HFFc6 (cell line): ENCODE measurements around the gene CD4. TPM values are rescaled to one million over a fixed set of nuclear protein-coding genes. Genes with fewer than 3 reads are reported as not detected.

ENCODE experiments used
- DNase-seq: peaks from one replicate; pipeline ENCODE4 v3.0.0-alpha.2; 2018
- H3K27ac Mint-ChIP-seq: 2 replicates; pipeline ENCODE4 v1.8.0; 2020; ENCODE audit warnings: mild to moderate bottlenecking, mixed read lengths
- H3K27me3 Mint-ChIP-seq: 2 replicates; pipeline ENCODE4 v1.8.0; 2021; ENCODE audit warnings: mild to moderate bottlenecking, moderate library complexity, mixed read lengths; ENCODE audit not compliant: insufficient read depth
- H3K36me3 Mint-ChIP-seq: 2 replicates; pipeline ENCODE4 v1.8.0; 2021; ENCODE audit warnings: low read depth, mixed read lengths
- H3K4me1 Mint-ChIP-seq: 2 replicates; pipeline ENCODE4 v1.8.0; 2020; ENCODE audit warnings: low read depth, mixed read lengths
- H3K4me3 Mint-ChIP-seq: 2 replicates; pipeline ENCODE4 v1.8.0; 2020; ENCODE audit warnings: mild to moderate bottlenecking, moderate library complexity, mixed read lengths
- H3K9me3 Mint-ChIP-seq: 2 replicates; pipeline ENCODE4 v1.8.0; 2020; ENCODE audit warnings: mild to moderate bottlenecking, mixed read lengths
- total RNA-seq, 6 experiments: library from RNA; stranded (reverse); fragmentation: NEBNext Ultra II Directional; extraction: Animal tissue kit (Norgen Biotek cat#: 25700); gene quantifications; 2 replicates in 1 of 6; 3 replicates in 5 of 6; pipeline ENCODE4 v1.2.3, GENCODE V29; 2021
- TF ChIP-seq, protein P1 (sequence below): fragments of 200-600 bp; sonication (generic); IDR thresholded peaks from 2 replicates; pipeline ENCODE4 v1.5.0; 2021; ENCODE audit warnings: antibody characterized with exemption, mild to moderate bottlenecking

The CD4 gene
- total RNA-seq, 6 experiments from 2014 or later: 0.11 to 0.25 (median 0.11) TPM; not detected in 3

DNA sequence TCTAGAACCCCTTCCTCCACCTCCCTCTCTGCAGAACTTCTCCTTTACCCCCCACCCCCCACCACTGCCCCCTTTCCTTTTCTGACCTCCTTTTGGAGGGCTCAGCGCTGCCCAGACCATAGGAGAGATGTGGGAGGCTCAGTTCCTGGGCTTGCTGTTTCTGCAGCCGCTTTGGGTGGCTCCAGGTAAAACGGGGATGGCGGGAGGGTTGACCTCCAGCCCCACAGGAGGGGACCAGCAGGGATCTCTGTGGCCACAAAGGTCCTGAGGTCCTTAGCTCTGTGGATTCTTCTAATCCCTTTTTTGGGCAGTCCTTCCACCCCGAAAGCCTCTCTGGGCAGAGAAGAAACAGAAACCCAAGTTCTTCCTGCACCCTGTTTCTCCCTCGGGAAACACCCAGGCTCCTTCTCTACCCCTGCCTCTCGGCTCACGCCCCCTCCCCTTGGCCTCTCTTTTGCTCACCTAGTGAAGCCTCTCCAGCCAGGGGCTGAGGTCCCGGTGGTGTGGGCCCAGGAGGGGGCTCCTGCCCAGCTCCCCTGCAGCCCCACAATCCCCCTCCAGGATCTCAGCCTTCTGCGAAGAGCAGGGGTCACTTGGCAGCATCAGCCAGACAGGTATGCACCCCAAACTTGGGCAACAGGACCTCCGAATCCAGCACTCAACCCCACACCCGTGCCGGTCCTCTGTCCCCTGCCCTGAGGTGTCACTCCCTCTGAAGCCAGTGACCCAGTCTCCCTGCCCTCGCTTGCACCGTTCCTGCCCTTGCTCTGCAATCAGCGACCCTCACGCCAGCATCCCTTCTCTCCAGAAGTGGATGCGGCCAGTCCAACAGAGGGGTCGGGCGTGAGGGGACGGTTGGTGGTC, 16.4 kb upstream of the CD4 start:
- TF ChIP-seq, protein P1, sequence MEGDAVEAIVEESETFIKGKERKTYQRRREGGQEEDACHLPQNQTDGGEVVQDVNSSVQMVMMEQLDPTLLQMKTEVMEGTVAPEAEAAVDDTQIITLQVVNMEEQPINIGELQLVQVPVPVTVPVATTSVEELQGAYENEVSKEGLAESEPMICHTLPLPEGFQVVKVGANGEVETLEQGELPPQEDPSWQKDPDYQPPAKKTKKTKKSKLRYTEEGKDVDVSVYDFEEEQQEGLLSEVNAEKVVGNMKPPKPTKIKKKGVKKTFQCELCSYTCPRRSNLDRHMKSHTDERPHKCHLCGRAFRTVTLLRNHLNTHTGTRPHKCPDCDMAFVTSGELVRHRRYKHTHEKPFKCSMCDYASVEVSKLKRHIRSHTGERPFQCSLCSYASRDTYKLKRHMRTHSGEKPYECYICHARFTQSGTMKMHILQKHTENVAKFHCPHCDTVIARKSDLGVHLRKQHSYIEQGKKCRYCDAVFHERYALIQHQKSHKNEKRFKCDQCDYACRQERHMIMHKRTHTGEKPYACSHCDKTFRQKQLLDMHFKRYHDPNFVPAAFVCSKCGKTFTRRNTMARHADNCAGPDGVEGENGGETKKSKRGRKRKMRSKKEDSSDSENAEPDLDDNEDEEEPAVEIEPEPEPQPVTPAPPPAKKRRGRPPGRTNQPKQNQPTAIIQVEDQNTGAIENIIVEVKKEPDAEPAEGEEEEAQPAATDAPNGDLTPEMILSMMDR: no peak
- H3K4me1 Mint-ChIP-seq: peaks cover 26% of the 10 kb centered on the region
- no peak for DNase-seq
- H3K9me3 Mint-ChIP-seq: no peaks in the 10 kb centered on the region
- no peak overlapping the region for H3K27ac Mint-ChIP-seq
- no peak overlapping the region for H3K4me3 Mint-ChIP-seq
- H3K36me3 Mint-ChIP-seq: no peaks in the 10 kb centered on the region; the same call in 1 of the 2 replicates
- peaks cover 12% of the 10 kb centered on the region for H3K27me3 Mint-ChIP-seq

DNA sequence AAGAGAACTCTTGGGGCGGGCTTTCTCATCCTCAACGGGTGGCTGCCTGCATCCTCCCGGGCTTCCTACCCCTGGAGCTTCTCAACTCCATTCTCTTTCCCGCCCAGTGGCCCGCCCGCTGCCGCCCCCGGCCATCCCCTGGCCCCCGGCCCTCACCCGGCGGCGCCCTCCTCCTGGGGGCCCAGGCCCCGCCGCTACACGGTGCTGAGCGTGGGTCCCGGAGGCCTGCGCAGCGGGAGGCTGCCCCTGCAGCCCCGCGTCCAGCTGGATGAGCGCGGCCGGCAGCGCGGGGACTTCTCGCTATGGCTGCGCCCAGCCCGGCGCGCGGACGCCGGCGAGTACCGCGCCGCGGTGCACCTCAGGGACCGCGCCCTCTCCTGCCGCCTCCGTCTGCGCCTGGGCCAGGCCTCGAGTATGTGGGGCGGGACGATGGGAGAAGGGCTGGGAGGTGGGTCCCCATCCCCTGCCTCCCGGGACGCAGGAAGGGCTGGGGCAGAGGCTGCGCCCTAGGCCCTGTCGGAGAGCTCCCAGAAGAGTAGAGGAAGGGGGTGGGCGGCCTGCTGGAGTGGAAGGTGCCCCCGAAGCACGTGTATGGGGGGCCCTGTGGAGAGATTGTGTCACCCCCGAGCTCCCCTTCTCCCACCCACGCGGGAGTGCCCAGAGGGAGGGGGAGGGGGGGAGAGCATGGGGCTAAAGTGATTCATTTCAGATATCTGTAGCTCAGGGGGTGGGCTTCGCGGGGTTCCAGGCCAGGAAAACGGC, 15.6 kb upstream of the CD4 start:
- Mint-ChIP-seq H3K4me3 (no peak overlapping the region), H3K27ac (no peak overlapping the region), H3K36me3 (no peaks in the 10 kb centered on the region), H3K27me3 (peaks cover 8% of the 10 kb centered on the region), H3K4me1 (peaks cover 26% of the 10 kb centered on the region), H3K9me3 (no peaks in the 10 kb centered on the region)
- no peak for DNase-seq
- TF ChIP-seq, protein P1: no peak

DNA sequence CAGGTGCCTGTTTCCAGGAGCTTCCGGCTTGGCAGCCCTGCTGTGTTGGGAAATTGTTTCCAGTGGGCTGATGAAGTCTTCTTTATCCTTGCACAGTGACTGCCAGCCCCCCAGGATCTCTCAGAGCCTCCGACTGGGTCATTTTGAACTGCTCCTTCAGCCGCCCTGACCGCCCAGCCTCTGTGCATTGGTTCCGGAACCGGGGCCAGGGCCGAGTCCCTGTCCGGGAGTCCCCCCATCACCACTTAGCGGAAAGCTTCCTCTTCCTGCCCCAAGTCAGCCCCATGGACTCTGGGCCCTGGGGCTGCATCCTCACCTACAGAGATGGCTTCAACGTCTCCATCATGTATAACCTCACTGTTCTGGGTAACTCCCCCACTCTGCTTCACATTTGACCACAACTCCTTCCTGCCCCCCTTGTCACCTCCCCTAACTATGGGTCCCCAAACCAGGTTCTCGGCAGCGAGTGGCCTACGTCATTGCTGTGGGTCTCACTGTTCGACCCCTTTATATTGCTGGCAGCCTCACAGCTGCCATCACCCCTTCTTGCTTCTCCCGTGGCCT, 14.7 kb upstream of the CD4 start:
- Mint-ChIP-seq H3K36me3 (no peaks in the 10 kb centered on the region), H3K9me3 (no peaks in the 10 kb centered on the region), H3K27ac (no peak overlapping the region), H3K4me3 (no peak overlapping the region), H3K4me1 (peaks cover 24% of the 10 kb centered on the region), H3K27me3 (peaks cover 8% of the 10 kb centered on the region)
- TF ChIP-seq, protein P1: no peak
- DNase-seq: no peak

DNA sequence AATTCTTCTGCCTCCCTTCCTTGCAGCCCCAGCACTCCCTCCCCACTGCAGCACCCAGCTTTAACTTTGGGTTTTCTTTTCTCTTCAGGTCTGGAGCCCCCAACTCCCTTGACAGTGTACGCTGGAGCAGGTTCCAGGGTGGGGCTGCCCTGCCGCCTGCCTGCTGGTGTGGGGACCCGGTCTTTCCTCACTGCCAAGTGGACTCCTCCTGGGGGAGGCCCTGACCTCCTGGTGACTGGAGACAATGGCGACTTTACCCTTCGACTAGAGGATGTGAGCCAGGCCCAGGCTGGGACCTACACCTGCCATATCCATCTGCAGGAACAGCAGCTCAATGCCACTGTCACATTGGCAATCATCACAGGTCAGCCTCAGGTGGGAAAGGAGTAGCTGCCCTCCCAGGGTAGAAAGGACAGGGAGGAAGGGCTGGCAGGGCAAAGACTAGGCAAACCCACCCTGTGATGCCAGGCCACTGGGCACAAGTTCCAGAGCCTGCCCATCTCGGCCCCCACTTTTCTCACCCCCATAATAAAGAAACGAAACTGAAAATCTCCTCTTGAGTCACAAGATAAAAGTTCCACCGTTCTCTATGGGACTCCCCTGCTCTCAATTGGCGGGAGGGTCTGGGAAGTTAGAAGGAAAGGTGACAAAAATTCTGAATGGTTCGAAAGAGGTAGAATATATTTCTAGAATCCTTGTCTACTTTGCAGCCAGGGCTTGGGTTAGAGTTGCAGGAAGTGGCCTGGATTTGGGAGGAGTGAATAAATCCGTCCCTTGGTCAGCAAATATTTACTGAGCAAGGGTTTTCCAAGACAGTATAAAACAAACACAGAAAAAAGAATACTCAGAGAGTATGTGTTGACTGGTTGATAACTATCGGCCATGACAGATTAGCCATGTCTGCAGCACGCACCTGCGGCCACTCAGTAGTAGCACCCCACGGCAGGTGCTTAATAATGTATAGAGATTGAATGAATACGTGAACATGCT, 13.8 kb upstream of the CD4 start:
- no peak overlapping the region for H3K27ac Mint-ChIP-seq
- DNase-seq: no peak
- H3K9me3 Mint-ChIP-seq: no peaks in the 10 kb centered on the region
- H3K4me3 Mint-ChIP-seq: no peak overlapping the region
- H3K27me3 Mint-ChIP-seq: peaks cover 8% of the 10 kb centered on the region
- H3K4me1 Mint-ChIP-seq: peaks cover 23% of the 10 kb centered on the region
- TF ChIP-seq, protein P1: no peak
- no peaks in the 10 kb centered on the region for H3K36me3 Mint-ChIP-seq

DNA sequence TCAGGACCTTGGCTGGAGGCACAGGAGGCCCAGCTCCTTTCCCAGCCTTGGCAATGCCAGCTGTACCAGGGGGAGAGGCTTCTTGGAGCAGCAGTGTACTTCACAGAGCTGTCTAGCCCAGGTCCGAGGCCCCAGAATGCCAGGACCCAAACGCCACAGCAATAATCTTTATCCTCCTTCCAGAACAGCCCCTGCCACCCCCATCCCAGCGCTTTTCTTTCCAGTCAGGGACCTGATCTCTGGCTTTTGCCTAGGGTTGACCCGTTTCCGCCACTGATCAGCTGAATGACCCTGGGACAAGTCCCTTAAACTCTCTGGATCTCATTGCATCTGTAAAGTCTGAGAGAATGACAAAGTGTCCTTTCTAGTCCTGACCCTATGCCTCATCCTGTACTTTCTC, 11.9 kb upstream of the CD4 start:
- Mint-ChIP-seq H3K36me3 (no peaks in the 10 kb centered on the region), H3K4me3 (no peak overlapping the region), H3K27ac (no peak overlapping the region), H3K27me3 (peaks cover 8% of the 10 kb centered on the region), H3K4me1 (peaks cover 16% of the 10 kb centered on the region), H3K9me3 (no peaks in the 10 kb centered on the region)
- DNase-seq: no peak
- TF ChIP-seq, protein P1: no peak
